ENCODE results near the gene RASSF9.

GRCh38 chr12:85821206-85821605 is 15.0 kb downstream of the RASSF9 start:
- TF ChIP-seq CTCF (IDR thresholded peaks at IDR 0.05) (no peak), POLR2AphosphoS5 (IDR thresholded peaks at IDR 0.05) (no peak), EP300 (IDR thresholded peaks at IDR 0.05) (no peak)

All from esophagus muscularis mucosa (tissue), 4 donors.